Epidermal melanocyte (primary cell): ENCODE data around the gene KMT2C.
"Not testable (repeated sequence)": the region's sequence is repeated elsewhere in the genome, so short reads cannot be mapped to it uniquely, and the experiment has no call there.

ENCODE experiments used
- DNase-seq: peaks from one replicate; pipeline ENCODE4 v3.0.0; 2011; ENCODE audit warnings: low spot score; ENCODE audit not compliant: insufficient read length

Gene KMT2C

DNA sequence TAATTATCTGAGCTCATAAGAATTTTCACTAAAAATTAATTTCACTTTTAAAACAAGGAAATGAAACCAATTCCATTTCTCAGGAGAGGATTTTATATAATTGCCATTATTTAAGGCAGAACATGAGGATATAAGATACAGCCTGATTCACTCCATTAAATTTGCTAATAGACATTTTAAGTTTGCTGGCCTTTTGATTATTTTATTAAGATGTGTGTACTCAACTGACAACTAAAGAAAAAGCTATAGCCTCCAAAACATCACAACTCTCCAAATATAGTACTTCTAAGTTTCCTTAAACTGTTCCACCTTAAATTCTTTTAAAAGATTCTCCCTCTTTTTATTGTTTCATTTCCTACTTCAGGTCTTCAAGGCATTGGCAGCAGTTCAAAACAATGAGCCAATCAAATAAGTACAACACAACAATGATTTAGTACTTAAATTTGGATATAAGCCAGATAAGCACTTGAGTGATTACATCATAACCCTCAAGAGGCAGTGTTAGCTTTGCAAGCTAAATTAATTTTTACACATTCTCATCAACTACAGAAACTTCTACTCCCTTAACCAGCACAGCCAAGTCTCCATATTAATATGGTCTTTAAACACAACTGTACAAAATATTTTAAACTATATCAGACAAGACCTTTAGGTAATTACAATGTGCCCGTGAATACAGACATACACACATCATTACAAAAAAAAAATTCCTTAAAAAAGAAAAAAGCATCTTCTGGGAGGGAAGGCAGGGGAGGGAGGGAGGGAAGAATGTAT is 121.8 kb downstream of the KMT2C start:
- DNase-seq = no peak

DNA sequence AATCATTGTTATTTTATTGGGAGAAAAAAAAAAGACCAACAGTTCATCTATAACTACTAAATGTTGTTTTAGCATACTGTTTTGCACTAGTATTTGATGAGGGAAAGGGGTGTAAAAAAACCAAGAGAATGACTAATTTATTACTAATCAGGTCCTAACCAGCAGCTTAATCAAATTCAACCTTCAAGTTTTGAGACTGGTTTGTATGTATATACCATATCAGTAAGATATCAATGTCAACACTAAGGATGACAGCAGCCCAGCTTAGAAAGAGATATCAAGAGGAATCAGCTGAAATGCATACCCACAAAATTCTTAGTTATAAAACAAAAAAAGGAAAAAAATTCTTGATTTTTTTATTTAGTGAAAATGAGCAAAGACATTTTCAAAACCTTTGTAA is 122.6 kb downstream of the KMT2C start:
- DNase-seq = no peak

DNA sequence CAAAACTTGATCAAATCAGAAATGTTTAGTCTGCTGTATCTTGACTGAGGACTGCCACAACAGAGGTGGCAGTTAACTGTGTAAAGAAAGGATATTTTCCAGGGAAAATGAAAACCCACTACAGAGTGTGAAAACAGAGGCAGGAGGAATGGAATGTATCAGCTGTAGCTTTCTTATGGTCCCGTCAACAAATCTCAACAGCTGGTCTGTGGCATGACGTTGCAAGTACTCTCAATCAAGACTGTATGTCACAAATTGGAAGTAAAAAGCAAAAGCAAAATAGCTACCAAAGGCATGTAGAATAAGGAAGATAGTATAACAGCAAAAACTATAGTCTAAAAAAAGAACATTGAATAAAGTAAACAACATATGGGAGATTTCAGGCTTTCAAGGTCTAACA is 123.5 kb downstream of the KMT2C start:
- DNase-seq = no peak

DNA sequence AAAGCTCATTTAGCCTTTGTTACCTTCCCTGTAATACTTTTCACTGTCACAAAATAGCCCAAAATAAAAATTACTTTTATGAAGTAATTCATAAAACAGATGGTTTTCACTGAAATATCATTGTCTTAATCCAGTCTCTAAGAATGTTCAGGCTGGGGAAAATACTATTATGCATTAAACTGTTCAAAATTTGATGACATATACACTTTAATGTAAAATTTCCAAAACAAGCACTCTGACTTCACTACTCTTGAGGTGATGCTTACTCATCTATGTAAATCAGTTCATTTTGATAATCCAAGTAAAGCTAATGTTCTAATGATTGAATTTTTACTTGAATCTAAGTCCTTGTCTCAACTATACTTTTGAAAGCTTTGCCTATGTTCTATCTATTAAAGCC is 127.9 kb downstream of the KMT2C start:
- no peak for DNase-seq

DNA sequence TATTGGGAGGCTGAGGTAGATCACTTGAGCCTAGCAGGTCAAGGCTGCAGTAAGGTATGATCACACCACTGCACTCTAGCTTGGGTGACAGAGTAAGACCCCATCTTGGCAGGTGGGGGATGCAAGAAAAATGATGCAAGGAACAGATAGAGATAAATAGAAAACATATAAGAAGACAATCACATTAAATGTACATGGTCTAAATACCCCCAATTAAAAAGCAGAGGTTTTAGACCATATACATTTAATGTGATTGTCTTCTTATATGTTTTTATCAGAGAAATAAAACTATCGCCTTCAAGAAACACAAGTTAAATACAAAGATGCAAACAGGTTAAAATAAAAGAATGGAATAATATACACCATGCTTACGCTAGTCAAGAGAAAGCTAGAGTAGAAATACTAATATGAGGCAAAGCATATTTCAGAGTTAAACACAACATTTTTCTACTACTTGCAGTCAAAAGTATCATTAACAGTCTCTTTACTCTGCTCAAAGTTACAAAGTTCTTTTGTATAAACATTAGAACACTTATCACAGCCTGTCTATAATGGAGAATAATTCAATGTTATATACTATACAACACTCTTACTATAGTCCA is 136.2 kb downstream of the KMT2C start:
- DNase-seq = not testable (repeated sequence)

DNA sequence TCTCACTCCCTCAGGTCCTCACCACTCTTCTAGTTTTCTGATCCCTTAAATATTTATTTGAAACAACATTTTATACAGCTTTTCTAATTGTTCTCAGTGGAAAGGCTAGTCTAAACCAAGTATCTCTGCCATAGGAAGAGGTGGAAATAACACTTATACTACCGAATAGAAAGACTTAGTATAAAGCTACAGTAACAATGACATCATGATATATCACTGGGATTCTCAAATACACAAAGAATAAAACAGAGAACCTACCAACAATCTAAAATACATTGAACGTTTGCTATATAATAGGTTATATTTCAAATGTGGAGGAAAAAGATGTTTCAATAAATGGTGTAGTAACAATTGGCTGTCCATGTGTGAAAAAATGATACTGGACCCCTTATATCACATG is 142.9 kb downstream of the KMT2C start:
- no peak for DNase-seq

DNA sequence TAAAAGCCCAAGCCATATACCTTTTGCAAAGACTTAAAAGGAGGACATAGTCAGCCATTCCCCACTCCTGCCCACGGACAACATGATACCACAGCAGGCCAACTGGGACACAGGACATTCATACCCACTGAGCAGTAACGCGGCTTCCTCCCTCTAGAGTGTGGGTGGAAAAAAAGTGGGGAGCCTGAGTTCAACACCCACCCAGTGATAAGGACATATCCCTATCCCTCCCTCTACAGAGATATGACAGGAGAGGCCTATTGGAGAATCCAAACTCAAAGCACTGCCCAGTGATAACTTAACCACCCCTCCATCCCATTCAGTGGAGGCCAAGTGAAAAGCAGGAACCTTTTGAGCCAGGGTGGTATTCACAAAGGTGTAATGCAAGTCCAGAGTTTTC is 148.8 kb downstream of the KMT2C start:
- not testable (repeated sequence) for DNase-seq

DNA sequence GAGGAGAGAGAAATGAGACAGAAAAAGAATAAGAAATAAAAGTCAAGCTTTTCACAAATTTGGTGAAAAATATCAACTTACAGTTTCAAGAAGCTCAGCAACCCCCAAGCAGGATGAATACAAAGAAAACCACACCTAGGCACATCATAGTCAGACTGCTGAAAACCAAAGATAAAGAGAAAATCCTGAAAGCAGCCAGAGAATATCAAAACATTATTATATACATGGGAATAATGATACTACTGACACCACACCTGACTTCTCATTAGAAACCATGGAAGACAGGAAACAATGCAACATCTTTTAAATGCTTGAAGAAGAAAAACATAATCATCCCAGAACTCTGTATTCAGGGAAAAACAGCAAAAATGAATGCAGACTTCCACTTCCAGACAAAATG is 149.6 kb downstream of the KMT2C start:
- not testable (repeated sequence) for DNase-seq

DNA sequence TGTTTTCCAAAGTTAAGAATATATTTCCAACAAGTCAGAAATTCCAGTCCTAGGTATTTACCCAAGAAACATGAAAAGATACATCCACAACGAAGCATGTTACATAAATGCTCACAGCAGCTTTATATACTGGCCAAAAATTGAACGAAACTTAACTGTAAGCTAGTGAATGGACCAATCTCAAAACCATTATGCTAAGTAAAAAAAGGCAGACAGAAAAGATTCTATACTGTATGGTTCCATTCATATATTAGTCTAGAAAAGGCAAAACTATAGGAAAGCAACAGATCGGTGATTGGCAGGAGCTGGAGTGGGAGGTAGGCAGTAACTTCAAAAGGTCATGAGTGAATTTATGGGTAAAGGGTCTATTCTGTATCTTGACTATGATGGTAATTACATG is 150.8 kb downstream of the KMT2C start:
- not testable (repeated sequence) for DNase-seq

DNA sequence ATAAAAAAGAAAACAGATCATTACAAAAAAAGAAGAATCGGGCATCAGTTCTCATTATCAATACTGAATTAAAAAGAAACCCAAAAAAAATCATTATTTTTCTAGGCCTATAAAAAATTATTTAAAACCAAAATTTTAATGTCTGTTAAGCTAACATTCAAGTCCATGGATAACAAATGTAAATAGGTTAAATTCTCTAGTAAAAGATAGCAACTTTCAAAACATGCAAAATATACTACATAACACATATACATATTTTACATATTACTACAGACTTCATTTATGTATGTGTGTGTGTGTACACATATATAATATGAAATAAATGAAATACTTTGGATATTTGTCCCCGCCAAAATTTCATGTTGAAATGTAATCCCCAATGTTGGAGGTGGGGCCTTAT is 158.1 kb downstream of the KMT2C start:
- DNase-seq = not testable (repeated sequence)

DNA sequence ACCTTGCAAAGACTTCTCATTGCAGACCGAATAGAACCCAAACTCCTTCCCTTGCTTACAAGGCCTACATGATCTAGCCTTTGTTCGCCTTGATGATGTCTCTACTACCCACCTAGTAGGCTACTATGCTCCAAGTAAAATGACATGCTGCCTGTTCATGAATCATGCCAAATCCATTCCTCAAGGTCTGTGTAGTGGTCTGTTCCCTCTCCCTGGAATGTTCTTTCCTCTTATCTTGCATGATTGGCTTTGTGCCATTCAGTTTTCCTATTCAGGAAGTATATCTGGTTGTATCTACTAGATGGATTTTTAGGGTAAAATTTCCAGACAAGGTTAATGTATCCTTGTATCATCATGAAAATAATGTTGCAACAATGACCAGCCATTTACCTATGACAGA is 165.4 kb downstream of the KMT2C start:
- DNase-seq = not testable (repeated sequence)

DNA sequence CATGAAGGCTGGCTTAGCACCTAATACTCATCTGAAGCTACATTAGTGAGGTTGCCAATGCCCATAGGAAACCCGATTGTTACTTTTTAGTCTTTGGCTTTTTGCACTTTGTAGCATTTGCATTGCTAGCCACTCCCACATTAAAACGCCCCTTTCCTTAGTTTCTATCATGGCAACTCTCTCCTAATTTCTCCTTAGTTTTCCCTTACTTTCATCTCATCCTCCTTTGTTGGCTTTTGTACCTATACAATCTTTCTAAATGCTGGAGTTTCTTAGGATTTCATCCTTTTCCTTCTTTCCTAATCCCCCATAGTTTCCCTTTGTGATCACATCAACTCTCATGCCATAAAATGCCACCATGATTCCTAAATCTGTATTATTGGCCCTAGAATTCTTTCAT is 168.9 kb downstream of the KMT2C start:
- not testable (repeated sequence) for DNase-seq

DNA sequence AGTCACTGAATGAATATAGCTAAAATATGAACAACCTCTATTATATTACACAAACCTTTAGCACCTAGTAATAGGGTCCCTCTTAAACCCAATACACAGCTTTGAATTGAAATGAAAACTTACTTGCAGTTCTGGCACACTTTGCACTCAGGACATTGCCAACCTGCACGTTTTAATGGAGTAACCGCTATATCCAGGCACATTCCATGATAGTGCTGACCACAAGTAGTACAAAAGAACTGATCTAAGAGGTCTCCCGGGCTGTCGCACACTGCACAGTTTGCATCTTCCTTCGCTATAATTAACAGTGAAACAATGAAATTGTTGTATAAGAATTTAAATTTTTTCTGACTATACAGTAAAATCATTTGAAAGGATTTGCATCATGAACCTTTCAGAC is 170.9 kb downstream of the KMT2C start:
- DNase-seq = not testable (repeated sequence)

DNA sequence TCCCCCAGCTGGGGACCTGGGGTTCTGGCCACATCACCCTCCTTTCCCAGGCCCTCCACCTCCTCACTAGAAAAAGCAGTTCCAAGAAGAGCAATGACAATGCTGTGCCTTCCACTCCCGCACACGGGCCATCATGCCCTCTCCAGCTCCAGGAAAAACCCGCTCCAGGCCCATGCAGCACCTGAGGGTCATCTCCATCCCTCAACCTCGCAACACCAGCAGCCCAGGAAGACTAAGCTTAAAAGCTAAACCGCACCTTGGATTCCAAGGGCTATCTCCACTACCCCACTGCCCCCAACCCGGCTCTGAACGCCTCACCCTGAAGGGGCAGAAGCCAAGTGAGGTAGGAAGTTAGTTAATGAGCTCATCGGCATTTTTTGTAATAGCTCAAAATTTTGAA is 173.7 kb downstream of the KMT2C start:
- not testable (repeated sequence) for DNase-seq

DNA sequence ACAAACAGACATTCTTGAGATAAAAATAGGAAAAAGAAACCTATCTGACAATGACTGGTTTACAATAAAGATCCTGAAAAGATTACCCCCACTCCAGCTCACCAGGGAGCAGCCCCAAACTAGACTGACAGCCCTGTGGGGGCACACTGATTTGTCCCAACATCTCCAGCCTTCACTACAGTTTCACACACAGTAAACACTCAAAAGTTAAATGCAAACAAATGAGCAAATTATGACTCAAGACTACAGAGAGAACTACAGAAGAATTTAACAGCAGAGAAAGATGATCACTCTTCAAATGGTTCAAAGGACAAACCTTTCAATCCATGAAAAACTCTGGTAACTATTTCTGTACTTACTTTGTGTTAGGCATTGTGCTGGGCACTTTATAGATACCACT is 176.2 kb downstream of the KMT2C start:
- not testable (repeated sequence) for DNase-seq

DNA sequence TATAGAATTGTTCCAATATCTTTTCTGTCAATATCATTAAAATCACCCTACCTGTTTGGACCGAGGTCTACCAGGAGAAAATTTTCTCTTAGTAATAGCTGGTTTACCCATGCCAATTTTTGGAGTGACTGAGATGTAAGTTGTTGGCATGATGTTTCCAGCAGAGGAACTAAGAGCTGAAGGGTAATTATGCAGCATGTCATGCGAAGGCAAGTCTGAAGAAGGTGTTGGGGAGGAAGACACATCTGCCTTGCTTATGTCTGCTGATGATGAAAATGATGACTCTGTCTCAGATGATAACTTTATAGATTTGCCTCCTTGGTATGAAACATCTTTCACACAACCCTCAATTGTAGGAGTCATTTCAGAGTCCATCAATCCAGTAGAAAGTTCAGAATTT is 188.0 kb downstream of the KMT2C start:
- not testable (repeated sequence) for DNase-seq

DNA sequence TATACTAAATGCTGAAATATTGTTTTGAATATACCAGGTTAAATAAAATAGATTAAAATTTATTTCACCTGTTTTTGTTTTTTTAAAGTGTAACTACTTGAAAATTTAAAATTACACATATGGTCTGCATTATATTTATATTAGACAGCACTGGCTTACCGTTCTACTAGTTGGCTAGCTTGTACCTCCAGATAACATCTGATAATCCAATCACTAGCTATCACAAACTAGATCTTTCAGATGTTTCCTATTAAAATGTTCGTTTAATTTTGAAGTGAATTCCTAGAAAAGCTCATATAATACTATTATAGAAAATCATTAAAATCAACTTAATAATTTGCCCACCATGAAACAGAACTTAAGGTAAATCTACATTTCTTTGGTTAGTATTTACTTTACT is 190.4 kb downstream of the KMT2C start:
- not testable (repeated sequence) for DNase-seq

DNA sequence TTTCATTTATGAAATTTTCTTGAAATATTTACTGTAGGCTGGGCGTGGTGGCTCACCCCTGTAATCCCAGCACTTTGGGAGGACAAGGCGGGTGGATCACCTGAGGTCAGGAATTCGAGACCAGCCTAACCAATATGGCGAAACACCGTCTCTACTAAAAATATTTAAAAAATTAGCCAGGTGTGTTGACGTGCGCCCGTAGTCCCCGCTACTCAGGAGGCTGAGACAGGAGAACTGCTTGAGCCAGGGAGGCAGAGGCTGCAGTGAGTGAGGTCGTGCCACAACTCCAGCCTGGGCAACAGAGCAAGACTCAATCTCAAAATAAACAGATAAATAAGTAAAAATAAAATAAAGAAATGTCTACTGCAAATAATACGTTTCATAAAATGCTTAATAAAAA is 192.3 kb downstream of the KMT2C start:
- not testable (repeated sequence) for DNase-seq

DNA sequence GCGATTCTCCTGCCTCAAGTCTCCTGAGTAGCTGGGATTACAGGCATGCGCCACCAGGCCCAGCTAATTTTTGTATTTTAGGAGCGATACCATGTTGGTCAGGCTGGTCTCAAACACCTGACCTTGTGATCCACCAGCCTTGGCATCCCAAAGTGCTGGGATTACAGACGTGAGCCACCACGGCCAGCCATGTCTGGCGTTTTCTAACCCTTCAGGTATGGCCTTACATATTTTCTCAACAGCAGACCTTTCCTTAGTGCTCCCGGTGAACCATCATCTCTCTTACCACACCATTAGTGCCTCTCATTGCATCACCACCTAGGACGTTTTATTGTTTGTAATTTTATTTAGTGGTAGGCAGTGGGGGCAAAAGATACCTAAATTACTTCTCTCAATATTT is 194.5 kb downstream of the KMT2C start:
- not testable (repeated sequence) for DNase-seq

DNA sequence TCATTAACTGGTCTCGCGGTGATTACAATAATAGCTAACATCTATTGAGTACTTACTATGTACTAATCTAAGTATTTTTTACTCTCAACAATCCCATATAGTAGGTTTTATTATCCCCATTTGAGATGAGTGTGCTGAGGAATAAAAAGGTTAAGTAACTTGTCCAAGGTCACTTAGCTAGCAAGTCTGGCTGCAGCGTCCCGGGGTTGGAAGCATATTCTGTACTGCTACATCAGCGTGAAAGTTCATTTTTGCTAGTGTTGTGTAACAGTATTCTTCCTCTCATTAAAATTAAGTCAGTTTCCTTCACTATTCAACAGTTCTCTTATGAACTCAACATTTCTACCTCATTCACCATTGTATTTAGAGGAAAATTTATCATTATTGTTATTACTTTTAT is 199.5 kb downstream of the KMT2C start:
- DNase-seq = not testable (repeated sequence)

DNA sequence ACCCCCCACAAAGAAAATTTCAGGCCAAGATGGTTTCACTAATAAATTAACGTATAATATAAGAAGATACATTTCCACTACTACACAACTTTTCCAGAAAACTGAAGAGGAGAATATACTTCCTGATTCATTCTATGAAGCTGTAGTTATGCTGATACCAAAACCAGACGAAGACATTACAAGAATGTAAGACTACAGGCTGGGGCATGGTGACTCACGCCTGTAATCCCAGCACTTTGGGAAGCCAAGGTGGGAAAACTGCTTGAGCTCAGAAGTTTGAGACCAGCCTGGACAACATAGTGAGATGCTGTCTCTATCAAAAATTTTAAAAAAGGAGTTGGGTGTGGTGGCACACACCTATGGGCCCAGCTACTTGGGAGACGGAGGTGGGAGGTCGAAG is 201.4 kb downstream of the KMT2C start:
- not testable (repeated sequence) for DNase-seq

DNA sequence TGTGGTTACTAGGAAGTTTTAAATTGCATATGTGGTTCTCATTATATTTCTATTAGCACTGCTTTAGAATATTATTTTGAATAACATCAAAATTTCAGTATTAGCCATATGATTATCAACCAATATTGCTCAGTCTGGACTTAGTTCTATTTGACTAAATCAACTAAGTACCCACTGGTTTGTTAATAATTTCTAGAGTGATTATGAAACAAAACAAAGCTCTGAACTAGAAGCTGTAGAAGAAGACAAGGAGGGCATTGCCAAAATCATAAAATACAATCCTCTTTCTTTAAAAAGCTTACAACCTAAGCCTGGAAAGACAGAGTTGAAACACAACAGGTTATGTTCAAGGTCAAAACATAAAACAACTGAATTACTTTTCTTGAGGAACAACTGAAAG is 204.7 kb downstream of the KMT2C start:
- DNase-seq = no peak

DNA sequence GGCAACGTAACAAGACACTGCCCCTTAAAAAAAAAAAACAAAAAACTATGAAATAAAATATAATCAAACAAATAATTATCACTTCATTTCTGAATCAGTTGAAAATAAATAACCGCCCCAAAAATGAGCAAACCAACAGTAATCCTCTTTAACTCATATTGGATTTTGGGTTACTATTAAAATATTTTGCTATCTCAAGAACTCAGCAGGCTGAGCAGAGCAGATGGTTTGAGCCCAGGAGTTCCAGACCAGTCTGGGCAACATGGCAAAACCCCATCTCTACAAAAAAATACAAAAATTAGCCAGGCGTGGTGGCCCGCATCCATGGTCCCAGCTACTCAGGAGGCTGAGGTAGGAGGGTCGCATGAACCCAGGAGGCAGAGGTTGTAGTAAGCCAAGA is 216.2 kb downstream of the KMT2C start:
- DNase-seq = not testable (repeated sequence)
